Measurements from ENCODE around the gene PGR.

PGR gene

DNA sequence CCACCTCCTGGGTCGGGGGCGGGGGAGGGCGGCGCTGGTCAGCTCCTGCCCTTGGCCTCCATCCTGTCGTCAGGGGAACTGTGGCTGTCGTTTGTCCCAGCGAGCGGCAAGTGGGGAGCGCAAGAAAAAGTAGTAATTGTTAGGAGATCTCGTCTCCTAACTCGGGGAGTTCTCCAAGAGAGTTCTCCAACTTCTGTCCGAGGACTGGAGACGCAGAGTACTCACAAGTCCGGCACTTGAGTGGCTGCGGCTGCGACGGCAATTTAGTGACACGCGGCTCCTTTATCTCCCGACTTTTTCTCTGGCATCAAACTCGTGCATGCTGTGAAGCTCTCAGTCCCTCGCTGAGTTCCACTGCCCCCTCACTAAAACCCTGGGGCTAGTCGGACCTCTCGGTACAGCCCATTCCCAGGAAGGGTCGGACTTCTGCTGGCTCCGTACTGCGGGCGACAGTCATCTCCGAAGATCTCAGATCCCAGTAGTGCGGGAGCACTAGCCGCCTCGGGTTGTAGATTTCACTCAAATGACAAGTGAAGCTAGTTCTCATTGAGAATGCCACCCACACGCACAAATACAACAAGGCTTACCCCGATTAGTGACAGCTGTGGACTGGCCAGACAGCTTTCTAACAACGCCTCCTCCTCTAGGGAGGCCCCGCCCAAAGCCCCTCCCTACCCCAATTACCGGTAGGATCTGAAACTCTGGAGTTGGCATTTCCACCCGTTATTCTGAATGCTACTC is at the start of gene PGR:
PGR (minus strand) TSS at position 611 of the 741 bp plus-strand sequence. CDS start 743 bp downstream, outside the sequence.
- no peak within 1 kb of the TSS for H3K27ac ChIP-seq (ENCODE audit: low read depth, low read length)

DNA sequence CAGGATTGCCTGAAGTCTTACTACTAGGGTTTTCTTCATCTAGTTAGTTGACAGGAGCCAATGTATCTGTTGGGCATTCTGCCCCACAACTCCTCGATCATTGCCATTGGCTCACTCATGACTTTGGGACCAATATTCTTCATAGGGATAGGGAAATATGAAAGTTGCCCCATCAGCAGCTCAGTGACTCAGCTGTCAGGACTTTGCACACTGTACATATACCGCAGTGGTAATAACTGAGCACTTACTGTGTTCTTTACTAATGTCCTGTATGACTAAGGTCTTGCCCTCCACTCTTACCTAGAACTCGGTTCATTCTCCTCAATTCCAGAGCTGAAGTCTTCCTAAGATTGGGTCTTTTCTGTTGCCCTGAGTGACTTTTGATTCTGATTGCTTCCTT is 46.8 kb upstream of the PGR start:
- Histone ChIP-seq H3K36me3 (ENCODE audit: control insufficient read depth in 1 of 2, insufficient read depth in 2 of 2, low read length in 2 of 2) (no peaks in the 10 kb centered on the region), H3K9ac (ENCODE audit: low read depth in 1 of 2, low read length in 2 of 2) (no peak overlapping the region), H3K9me3 (ENCODE audit: control insufficient read depth in 1 of 2, low read length in 2 of 2) (no peaks in the 10 kb centered on the region), H3K4me1 (ENCODE audit: control insufficient read depth in 1 of 2, insufficient read depth in 2 of 2, low read length in 2 of 2) (no peaks in the 10 kb centered on the region), H3K27ac (ENCODE audit: low read depth, low read length) (no peak overlapping the region), H3K4me3 (ENCODE audit: low read depth in 1 of 2, low read length in 2 of 2) (no peak overlapping the region), H3K27me3 (ENCODE audit: control insufficient read depth in 1 of 2, insufficient read depth in 2 of 2, low read length in 2 of 2) (no peaks in the 10 kb centered on the region)

More for the DNA sequence above, at the start of gene PGR:
- Histone ChIP-seq H3K9ac (ENCODE audit: low read depth in 1 of 2, low read length in 2 of 2) (no peak within 1 kb of the TSS), H3K27me3 (ENCODE audit: control insufficient read depth in 1 of 2, insufficient read depth in 2 of 2, low read length in 2 of 2) (peaks cover 15 to 37% of the 10 kb centered on the region in 2 donors), H3K4me1 (ENCODE audit: control insufficient read depth in 1 of 2, insufficient read depth in 2 of 2, low read length in 2 of 2) (no peaks in the 10 kb centered on the region), H3K9me3 (ENCODE audit: control insufficient read depth in 1 of 2, low read length in 2 of 2) (no peaks in the 10 kb centered on the region), H3K4me3 (ENCODE audit: low read depth in 1 of 2, low read length in 2 of 2) (peak within 1 kb of the TSS; percentile 30 to 58), H3K36me3 (ENCODE audit: control insufficient read depth in 1 of 2, insufficient read depth in 2 of 2, low read length in 2 of 2) (no peaks in the 10 kb centered on the region)

DNA sequence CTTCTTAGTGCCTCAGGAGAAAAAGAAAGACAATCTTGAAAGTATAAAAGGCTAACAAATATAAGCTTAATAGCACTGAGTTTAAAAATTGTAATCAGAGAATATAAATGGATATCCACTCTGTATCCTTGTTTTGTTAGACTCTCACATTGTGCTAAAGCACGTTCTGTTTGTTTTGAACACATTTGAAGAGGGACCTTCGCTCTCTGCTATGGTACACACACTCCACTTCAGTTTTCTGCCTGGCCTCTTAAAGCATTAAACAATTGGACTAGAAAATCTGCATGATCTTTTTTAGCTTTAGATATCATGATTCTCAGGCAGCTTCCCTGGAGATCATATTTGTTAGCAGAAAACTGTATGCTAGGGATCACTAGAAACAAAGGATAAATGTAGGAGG is 40.3 kb upstream of the PGR start:
- no peak overlapping the region for H3K9ac ChIP-seq (ENCODE audit: low read depth in 1 of 2, low read length in 2 of 2)
- H3K27me3 ChIP-seq (ENCODE audit: control insufficient read depth in 1 of 2, insufficient read depth in 2 of 2, low read length in 2 of 2) = no peaks in the 10 kb centered on the region
- H3K27ac ChIP-seq (ENCODE audit: low read depth, low read length) = no peak overlapping the region
- H3K9me3 ChIP-seq (ENCODE audit: control insufficient read depth in 1 of 2, low read length in 2 of 2) = peaks cover 0 to 3% of the 10 kb centered on the region in 2 donors
- no peaks in the 10 kb centered on the region for H3K36me3 ChIP-seq (ENCODE audit: control insufficient read depth in 1 of 2, insufficient read depth in 2 of 2, low read length in 2 of 2)
- no peaks in the 10 kb centered on the region for H3K4me1 ChIP-seq (ENCODE audit: control insufficient read depth in 1 of 2, insufficient read depth in 2 of 2, low read length in 2 of 2)
- H3K4me3 ChIP-seq (ENCODE audit: low read depth in 1 of 2, low read length in 2 of 2) = no peak overlapping the region

DNA sequence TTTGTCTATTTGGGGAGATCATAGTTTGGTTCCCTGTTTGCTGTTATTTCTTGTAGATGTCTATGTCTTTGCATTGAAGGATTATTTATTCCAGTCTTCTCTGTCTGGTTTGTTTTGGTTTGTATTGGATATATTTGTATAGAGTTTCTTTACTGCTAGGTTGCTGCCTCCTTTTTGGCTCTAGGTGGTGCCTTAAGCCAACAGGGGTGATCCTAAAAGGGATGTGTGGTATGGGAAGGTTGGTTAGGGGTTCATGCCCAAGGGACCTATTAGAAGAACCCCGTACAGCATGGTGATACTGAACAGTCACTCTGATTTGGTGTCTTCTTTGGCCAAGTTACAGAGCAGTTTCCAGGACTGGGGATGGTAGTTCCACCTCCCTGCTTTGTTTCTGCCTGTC is 36.4 kb upstream of the PGR start:
- no peaks in the 10 kb centered on the region for H3K27me3 ChIP-seq (ENCODE audit: control insufficient read depth in 1 of 2, insufficient read depth in 2 of 2, low read length in 2 of 2)
- H3K4me3 ChIP-seq (ENCODE audit: low read depth in 1 of 2, low read length in 2 of 2) = no peak overlapping the region
- no peaks in the 10 kb centered on the region for H3K36me3 ChIP-seq (ENCODE audit: control insufficient read depth in 1 of 2, insufficient read depth in 2 of 2, low read length in 2 of 2)
- H3K9me3 ChIP-seq (ENCODE audit: control insufficient read depth in 1 of 2, low read length in 2 of 2) = peaks cover 0 to 3% of the 10 kb centered on the region in 2 donors
- H3K4me1 ChIP-seq (ENCODE audit: control insufficient read depth in 1 of 2, insufficient read depth in 2 of 2, low read length in 2 of 2) = no peaks in the 10 kb centered on the region
- no peak overlapping the region for H3K9ac ChIP-seq (ENCODE audit: low read depth in 1 of 2, low read length in 2 of 2)
- H3K27ac ChIP-seq (ENCODE audit: low read depth, low read length) = no peak overlapping the region

DNA sequence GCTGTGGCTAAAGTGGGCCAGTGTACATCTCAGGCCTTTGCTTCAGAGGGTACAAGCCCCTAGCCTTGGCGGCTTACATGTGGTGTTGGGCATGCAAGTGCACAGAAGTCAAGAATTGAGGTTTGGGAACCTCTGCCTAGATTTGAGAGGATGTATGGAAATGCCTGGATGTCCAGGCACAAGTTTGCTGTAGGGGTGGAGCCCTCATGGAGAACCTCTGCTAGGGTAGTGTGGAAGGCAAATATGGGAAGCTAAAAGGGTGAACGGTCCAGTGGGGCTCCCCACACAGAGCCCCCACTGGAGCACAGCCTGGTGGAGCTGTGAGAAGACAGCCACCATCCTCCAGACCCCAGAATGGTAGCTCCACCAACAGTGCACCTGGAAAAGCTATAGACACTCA is 28.5 kb upstream of the PGR start:
- Histone ChIP-seq H3K9ac (ENCODE audit: low read depth in 1 of 2, low read length in 2 of 2) (no peak overlapping the region), H3K9me3 (ENCODE audit: control insufficient read depth in 1 of 2, low read length in 2 of 2) (peaks cover 5 to 12% of the 10 kb centered on the region in 2 donors)

DNA sequence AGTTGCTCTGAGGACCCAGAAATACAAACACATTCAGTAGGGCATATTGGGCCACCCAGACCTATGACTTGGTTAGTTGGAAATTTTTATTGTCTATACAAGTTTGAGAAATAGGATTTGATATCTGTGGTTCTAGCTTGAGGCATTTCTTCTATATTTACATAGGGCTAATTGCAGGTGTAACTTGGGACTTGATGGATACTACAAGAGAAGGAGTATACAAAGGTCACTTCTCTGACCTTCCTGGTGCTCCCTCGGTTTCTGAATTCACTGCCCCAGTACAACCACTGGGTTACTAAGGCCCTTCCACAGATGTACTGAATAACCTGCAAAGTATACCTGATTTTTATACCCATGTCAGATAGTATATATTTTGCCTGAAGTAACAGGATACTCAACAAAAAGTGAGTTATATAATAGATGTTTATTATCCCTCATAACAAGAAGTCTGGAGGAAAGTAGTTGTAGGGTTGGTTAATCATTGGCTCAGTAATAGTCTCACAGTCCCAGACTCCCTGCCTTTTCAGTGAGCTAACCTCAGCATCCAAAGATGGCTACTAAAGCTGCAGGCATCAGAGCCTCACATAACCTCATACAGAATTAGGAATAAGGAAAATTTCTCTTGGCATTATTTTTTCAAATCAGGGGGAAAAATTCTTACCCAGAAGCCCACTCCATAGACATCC is 8.8 kb upstream of the PGR start:
- Histone ChIP-seq H3K4me3 (ENCODE audit: low read depth in 1 of 2, low read length in 2 of 2) (no peak overlapping the region), H3K9me3 (ENCODE audit: control insufficient read depth in 1 of 2, low read length in 2 of 2) (no peaks in the 10 kb centered on the region), H3K9ac (ENCODE audit: low read depth in 1 of 2, low read length in 2 of 2) (no peak overlapping the region), H3K27ac (ENCODE audit: low read depth, low read length) (no peak overlapping the region), H3K36me3 (ENCODE audit: control insufficient read depth in 1 of 2, insufficient read depth in 2 of 2, low read length in 2 of 2) (no peaks in the 10 kb centered on the region), H3K4me1 (ENCODE audit: control insufficient read depth in 1 of 2, insufficient read depth in 2 of 2, low read length in 2 of 2) (no peaks in the 10 kb centered on the region), H3K27me3 (ENCODE audit: control insufficient read depth in 1 of 2, insufficient read depth in 2 of 2, low read length in 2 of 2) (no peaks in the 10 kb centered on the region)

More for the DNA sequence above, 28.5 kb upstream of the PGR start:
- H3K36me3 ChIP-seq (ENCODE audit: control insufficient read depth in 1 of 2, insufficient read depth in 2 of 2, low read length in 2 of 2) = no peaks in the 10 kb centered on the region
- no peaks in the 10 kb centered on the region for H3K27me3 ChIP-seq (ENCODE audit: control insufficient read depth in 1 of 2, insufficient read depth in 2 of 2, low read length in 2 of 2)
- no peak overlapping the region for H3K4me3 ChIP-seq (ENCODE audit: low read depth in 1 of 2, low read length in 2 of 2)
- H3K4me1 ChIP-seq (ENCODE audit: control insufficient read depth in 1 of 2, insufficient read depth in 2 of 2, low read length in 2 of 2) = no peaks in the 10 kb centered on the region
- no peak overlapping the region for H3K27ac ChIP-seq (ENCODE audit: low read depth, low read length)

DNA sequence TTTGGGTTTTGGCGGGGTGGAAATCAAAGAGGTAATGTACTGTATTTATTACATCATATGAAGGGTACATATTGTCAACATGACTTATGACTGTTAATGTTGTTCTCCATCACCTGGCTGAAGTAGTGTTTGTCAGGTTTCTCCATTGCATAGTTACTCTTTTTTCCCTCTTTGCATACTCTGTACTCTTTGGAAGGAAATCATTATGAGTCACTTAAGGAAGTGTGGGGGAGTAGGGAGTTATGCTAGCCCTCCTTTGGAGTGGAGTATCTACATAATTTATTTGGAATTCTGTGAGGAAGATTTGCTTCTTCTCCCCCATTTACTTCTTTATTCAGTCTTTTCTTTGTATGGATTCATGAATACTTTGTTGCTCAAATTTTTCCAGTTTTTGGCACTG is 3.6 kb upstream of the PGR start:
- H3K36me3 ChIP-seq (ENCODE audit: control insufficient read depth in 1 of 2, insufficient read depth in 2 of 2, low read length in 2 of 2) = no peaks in the 10 kb centered on the region
- peaks cover 14 to 25% of the 10 kb centered on the region in 2 donors for H3K27me3 ChIP-seq (ENCODE audit: control insufficient read depth in 1 of 2, insufficient read depth in 2 of 2, low read length in 2 of 2)
- no peaks in the 10 kb centered on the region for H3K4me1 ChIP-seq (ENCODE audit: control insufficient read depth in 1 of 2, insufficient read depth in 2 of 2, low read length in 2 of 2)
- no peak overlapping the region for H3K27ac ChIP-seq (ENCODE audit: low read depth, low read length)
- H3K9ac ChIP-seq (ENCODE audit: low read depth in 1 of 2, low read length in 2 of 2) = no peak overlapping the region
- no peak overlapping the region for H3K4me3 ChIP-seq (ENCODE audit: low read depth in 1 of 2, low read length in 2 of 2)
- H3K9me3 ChIP-seq (ENCODE audit: control insufficient read depth in 1 of 2, low read length in 2 of 2) = no peaks in the 10 kb centered on the region

DNA sequence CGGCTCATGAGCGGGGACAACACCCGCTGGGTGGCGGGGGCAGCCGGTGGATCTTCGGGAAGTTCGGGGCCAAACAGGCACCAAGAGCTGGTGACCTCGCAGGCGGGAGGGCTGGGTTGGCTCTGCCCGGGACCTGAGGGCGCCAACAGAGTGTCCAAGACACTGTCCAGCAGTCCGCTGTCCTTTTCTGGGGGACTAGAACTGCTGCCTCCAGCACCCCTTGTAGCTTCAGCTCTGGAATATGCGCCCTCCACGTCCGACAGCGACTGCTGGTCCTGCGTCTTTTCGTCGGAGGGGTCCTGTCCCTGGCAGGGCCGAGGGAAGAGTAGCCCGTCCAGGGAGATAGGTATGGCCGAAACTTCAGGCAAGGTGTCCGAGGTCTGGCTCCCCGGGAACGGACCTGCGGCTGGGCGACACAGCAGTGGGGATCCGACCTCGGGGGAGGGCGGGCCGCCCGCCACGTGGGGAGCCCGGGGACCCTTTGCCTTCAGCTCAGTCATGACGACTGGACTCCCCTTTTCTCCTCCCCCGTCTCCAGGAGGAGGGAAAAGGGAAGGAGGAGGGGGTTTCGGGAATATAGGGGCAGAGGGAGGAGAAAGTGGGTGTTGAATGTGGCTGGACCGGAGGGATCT is 926 bp downstream of the PGR start:
- H3K9ac ChIP-seq (ENCODE audit: low read depth in 1 of 2, low read length in 2 of 2) = no peak overlapping the region
- no peak overlapping the region for H3K27ac ChIP-seq (ENCODE audit: low read depth, low read length)
- H3K27me3 ChIP-seq (ENCODE audit: control insufficient read depth in 1 of 2, insufficient read depth in 2 of 2, low read length in 2 of 2) = peaks cover 15 to 37% of the 10 kb centered on the region in 2 donors
- no peaks in the 10 kb centered on the region for H3K9me3 ChIP-seq (ENCODE audit: control insufficient read depth in 1 of 2, low read length in 2 of 2)
- H3K4me1 ChIP-seq (ENCODE audit: control insufficient read depth in 1 of 2, insufficient read depth in 2 of 2, low read length in 2 of 2) = no peaks in the 10 kb centered on the region
- H3K36me3 ChIP-seq (ENCODE audit: control insufficient read depth in 1 of 2, insufficient read depth in 2 of 2, low read length in 2 of 2) = no peaks in the 10 kb centered on the region
- peak overlapping the region; percentile 30 to 40 for H3K4me3 ChIP-seq (ENCODE audit: low read depth in 1 of 2, low read length in 2 of 2)

DNA sequence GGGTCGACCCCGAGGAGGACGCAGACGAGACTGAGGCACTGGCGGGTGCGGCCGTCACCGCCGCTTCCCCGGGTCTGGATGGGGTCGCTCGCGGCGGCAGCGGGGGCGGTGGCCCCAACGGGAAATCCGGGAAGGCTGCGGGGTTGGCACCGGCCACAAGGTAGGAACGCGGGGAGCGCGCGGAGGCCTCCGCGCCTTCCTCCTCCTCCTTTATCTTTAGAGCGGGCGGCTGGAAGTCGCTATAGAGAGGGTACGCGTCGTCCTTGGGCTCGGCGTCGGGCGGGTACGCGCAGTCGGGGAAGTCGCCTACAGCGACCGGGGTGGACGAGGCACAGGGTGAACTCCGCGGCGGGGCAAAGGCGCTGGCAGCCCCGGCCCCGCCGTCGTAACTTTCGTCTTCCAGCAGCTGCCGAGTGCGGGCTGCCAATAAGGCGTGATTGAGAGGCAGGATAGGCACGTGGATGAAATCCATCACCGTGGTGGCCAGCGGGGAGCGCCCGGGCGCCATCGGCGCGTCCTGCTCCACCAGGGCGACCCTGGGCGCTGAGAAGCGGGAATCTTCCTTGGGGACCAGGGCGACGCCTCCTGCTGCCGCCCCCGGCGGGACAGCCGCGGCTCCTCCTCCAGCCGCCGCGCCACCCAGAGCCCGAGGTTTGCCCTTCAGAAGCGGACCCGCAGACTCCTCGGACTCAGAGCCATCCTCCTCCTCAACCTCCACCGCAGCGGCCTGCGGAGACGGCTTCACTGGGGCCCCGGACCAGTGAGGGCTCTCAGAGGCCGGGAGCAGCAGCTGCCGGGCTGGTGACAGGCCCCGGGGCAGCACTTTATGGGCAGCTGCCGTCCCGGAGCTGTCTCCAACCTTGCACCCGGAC is 1.7 kb downstream of the PGR start:
- H3K9ac ChIP-seq (ENCODE audit: low read depth in 1 of 2, low read length in 2 of 2) = no peak overlapping the region
- no peak overlapping the region for H3K27ac ChIP-seq (ENCODE audit: low read depth, low read length)
- no peaks in the 10 kb centered on the region for H3K36me3 ChIP-seq (ENCODE audit: control insufficient read depth in 1 of 2, insufficient read depth in 2 of 2, low read length in 2 of 2)
- peaks cover 15 to 37% of the 10 kb centered on the region in 2 donors for H3K27me3 ChIP-seq (ENCODE audit: control insufficient read depth in 1 of 2, insufficient read depth in 2 of 2, low read length in 2 of 2)
- H3K4me3 ChIP-seq (ENCODE audit: low read depth in 1 of 2, low read length in 2 of 2) = peak overlapping the region; percentile 30 to 40
- H3K4me1 ChIP-seq (ENCODE audit: control insufficient read depth in 1 of 2, insufficient read depth in 2 of 2, low read length in 2 of 2) = no peaks in the 10 kb centered on the region
- H3K9me3 ChIP-seq (ENCODE audit: control insufficient read depth in 1 of 2, low read length in 2 of 2) = no peaks in the 10 kb centered on the region
